GM19193 (cell line): ENCODE data around the gene MDN1.

Source experiments
- POLR2A ChIP-seq: IDR thresholded peaks from 4 replicates; pipeline ENCODE4 v1.6.1; 2011; ENCODE audit not compliant: insufficient read depth, insufficient read length; ENCODE audit errors: extremely low read depth

MDN1 gene

GRCh38 chr6:89667872-89668556 lies 151.6 kb downstream of the MDN1 start:
- TF ChIP-seq POLR2A: no peak

GRCh38 chr6:89662659-89663223 lies 156.9 kb downstream of the MDN1 start:
- TF ChIP-seq POLR2A: no peak

- no peak for TF ChIP-seq POLR2A
These were observed 158.0 kb downstream of the MDN1 start for GRCh38 chr6:89661559-89661958.

- no peak for TF ChIP-seq POLR2A
These were observed 158.6 kb downstream of the MDN1 start for GRCh38 chr6:89660981-89661380.

GRCh38 chr6:89657445-89658158 lies 162.0 kb downstream of the MDN1 start:
- no peak for TF ChIP-seq POLR2A

GRCh38 chr6:89655122-89655521 lies 164.5 kb downstream of the MDN1 start:
- no peak for TF ChIP-seq POLR2A

- no peak for TF ChIP-seq POLR2A
These were observed 169.0 kb downstream of the MDN1 start for GRCh38 chr6:89650579-89650978.

- TF ChIP-seq POLR2A: no peak
These were observed 169.9 kb downstream of the MDN1 start for GRCh38 chr6:89649682-89650081.

GRCh38 chr6:89644864-89645263 lies 174.7 kb downstream of the MDN1 start:
- TF ChIP-seq POLR2A: no peak

- TF ChIP-seq POLR2A: no peak
These were observed 176.2 kb downstream of the MDN1 start for GRCh38 chr6:89643406-89643805.

GRCh38 chr6:89642956-89643355 lies 176.6 kb downstream of the MDN1 start:
- TF ChIP-seq POLR2A: no peak

GRCh38 chr6:89640804-89641203 lies 178.8 kb downstream of the MDN1 start:
- no peak for TF ChIP-seq POLR2A

GRCh38 chr6:89638320-89639195 lies 181.0 kb downstream of the MDN1 start, which contains the start of gene LYRM2:
LYRM2 (minus strand) TSS chr6:89638747; CDS start chr6:89638716, 31 bp downstream.
- peak; percentile 96 for TF ChIP-seq POLR2A

- TF ChIP-seq POLR2A: no peak
These were observed 181.7 kb downstream of the MDN1 start for GRCh38 chr6:89637960-89638319.

- no peak for TF ChIP-seq POLR2A
These were observed 189.1 kb downstream of the MDN1 start for GRCh38 chr6:89630488-89630887.

- TF ChIP-seq POLR2A: no peak
These were observed 195.8 kb downstream of the MDN1 start for GRCh38 chr6:89623749-89624148.

GRCh38 chr6:89619567-89619966 lies 200.0 kb downstream of the MDN1 start:
- no peak for TF ChIP-seq POLR2A
